Measurements from ENCODE around the gene PLOD1.

Gene PLOD1

GRCh38 chr1:11940260-11940921 is 5.9 kb downstream of the PLOD1 start:
- no peak for DNase-seq

- DNase-seq: no peak
Measured at GRCh38 chr1:11942280-11942679, 7.8 kb downstream of the PLOD1 start.

- no peak for DNase-seq
Measured at GRCh38 chr1:11943619-11944018, 9.1 kb downstream of the PLOD1 start.

- no peak for DNase-seq
Measured at GRCh38 chr1:11944358-11944931, 9.9 kb downstream of the PLOD1 start.

- DNase-seq: no peak
Measured at GRCh38 chr1:11946647-11947046, 12.1 kb downstream of the PLOD1 start.

GRCh38 chr1:11948822-11949458 is 14.4 kb downstream of the PLOD1 start:
- DNase-seq: no peak

- DNase-seq: no peak
Measured at GRCh38 chr1:11951901-11952300, 17.4 kb downstream of the PLOD1 start.

GRCh38 chr1:11952455-11953109 is 18.1 kb downstream of the PLOD1 start:
- no peak for DNase-seq

GRCh38 chr1:11955221-11955620 is 20.7 kb downstream of the PLOD1 start:
- DNase-seq: no peak

GRCh38 chr1:11957398-11957797 is 22.9 kb downstream of the PLOD1 start:
- no peak for DNase-seq

GRCh38 chr1:11957897-11958296 is 23.4 kb downstream of the PLOD1 start:
- DNase-seq: no peak

GRCh38 chr1:11960276-11960675 is 25.8 kb downstream of the PLOD1 start:
- DNase-seq: no peak

- no peak for DNase-seq
Measured at GRCh38 chr1:11960715-11961114, 26.2 kb downstream of the PLOD1 start.

GRCh38 chr1:11961230-11961629 is 26.7 kb downstream of the PLOD1 start:
- DNase-seq: no peak

GRCh38 chr1:11963622-11964021 is 29.1 kb downstream of the PLOD1 start:
- DNase-seq: no peak

- DNase-seq: no peak
Measured at GRCh38 chr1:11964656-11965055, 30.1 kb downstream of the PLOD1 start.

GRCh38 chr1:11967028-11967547 is 32.6 kb downstream of the PLOD1 start:
- peak; percentile 74 for DNase-seq

- no peak for DNase-seq
Measured at GRCh38 chr1:11970441-11971185, 36.1 kb downstream of the PLOD1 start.

- no peak for DNase-seq
Measured at GRCh38 chr1:11977625-11978024, 43.1 kb downstream of the PLOD1 start.

- no peak for DNase-seq
Measured at GRCh38 chr1:11978301-11978700, 43.8 kb downstream of the PLOD1 start.

GRCh38 chr1:11979028-11979850 is 44.7 kb downstream of the PLOD1 start:
- no peak for DNase-seq

All from 8988T (cell line).